WTC11 (cell line): Measurements from ENCODE around the gene SELENOW. TPM values are rescaled to one million over a fixed set of nuclear protein-coding genes. Genes with fewer than 3 reads are reported as not detected.
A peak's percentile ranks its signal among the peaks of the same experiment; 100 is the strongest.

ENCODE experiments used
- ATAC-seq: fragments of 200-7000 bp; cut with Tn5 transposase; 2 replicates; pipeline ENCODE4 v1.10.0; 2021; ENCODE audit warnings: mild to moderate bottlenecking, moderate library complexity
- CTCF ChIA-PET: fragments of 300-600 bp; sonication (Branson Sonifier 250); formaldehyde crosslinking; loops from one replicate; lab custom pipeline; 2021; ENCODE audit warnings: antibody characterized with exemption; lab: Charles Lee
- POLR2A ChIA-PET: fragments of 350-600 bp; sonication (Branson Sonifier 250); formaldehyde crosslinking; loops from one replicate; lab custom pipeline; 2021; ENCODE audit warnings: antibody characterized with exemption; lab: Charles Lee
- DNase-seq: peaks from one replicate; pipeline ENCODE4 v3.0.0; 2021; ENCODE audit warnings: low spot score
- H3K27ac Mint-ChIP-seq: 2 replicates; pipeline ENCODE4 v1.8.0; 2021; ENCODE audit warnings: mixed read lengths
- H3K27me3 Mint-ChIP-seq: 2 replicates; pipeline ENCODE4 v1.8.0; 2021; ENCODE audit warnings: low read depth, mild to moderate bottlenecking, moderate library complexity, mixed read lengths
- H3K36me3 Mint-ChIP-seq: 2 replicates; pipeline ENCODE4 v1.8.0; 2021; ENCODE audit warnings: mixed read lengths
- H3K4me1 Mint-ChIP-seq: 2 replicates; pipeline ENCODE4 v1.8.0; 2022; ENCODE audit warnings: mixed read lengths
- H3K4me3 Mint-ChIP-seq: 2 replicates; pipeline ENCODE4 v1.8.0; 2021; ENCODE audit warnings: mild to moderate bottlenecking, moderate library complexity, mixed read lengths
- H3K9me3 Mint-ChIP-seq: 2 replicates; pipeline ENCODE4 v1.8.0; 2021; ENCODE audit warnings: mixed read lengths
- ESRRA ChIP-seq: sonication (generic); formaldehyde crosslinking; IDR thresholded peaks from 2 replicates; pipeline ENCODE4 v1.8.1; 2022; ENCODE audit warnings: mild to moderate bottlenecking, missing genetic modification reagents, borderline replicate concordance
- FOXJ3 ChIP-seq: sonication (generic); formaldehyde crosslinking; IDR thresholded peaks from 2 replicates; pipeline ENCODE4 v1.9.0; 2021; ENCODE audit warnings: missing genetic modification reagents, mild to moderate bottlenecking, borderline replicate concordance
- FOXP1 ChIP-seq: sonication (generic); formaldehyde crosslinking; IDR thresholded peaks from 2 replicates; pipeline ENCODE4 v1.8.0; 2022; ENCODE audit warnings: missing genetic modification reagents, mild to moderate bottlenecking, moderate library complexity, borderline replicate concordance
- RORB ChIP-seq: fragments of 250-450 bp; sonication (Bioruptor Pico); IDR thresholded peaks from 2 replicates; pipeline ENCODE4 v1.9.0; 2021; ENCODE audit warnings: mild to moderate bottlenecking
- SMAD4 ChIP-seq: sonication (generic); formaldehyde crosslinking; IDR thresholded peaks from 2 replicates; pipeline ENCODE4 v1.8.0; 2022; ENCODE audit warnings: mild to moderate bottlenecking, missing genetic modification reagents
- SP1 ChIP-seq: sonication (generic); formaldehyde crosslinking; conservative IDR thresholded peaks from 2 replicates; pipeline ENCODE4 v1.8.1; 2022; ENCODE audit warnings: missing genetic modification reagents
- TCF7 ChIP-seq: sonication (generic); formaldehyde crosslinking; IDR thresholded peaks from 2 replicates; pipeline ENCODE4 v1.8.0; 2022; ENCODE audit warnings: mild to moderate bottlenecking, low read depth, missing genetic modification reagents, moderate library complexity
- ZBTB21 ChIP-seq: sonication (generic); formaldehyde crosslinking; IDR thresholded peaks from 2 replicates; pipeline ENCODE4 v1.8.1; 2023; ENCODE audit warnings: mild to moderate bottlenecking, missing genetic modification reagents, borderline replicate concordance
- ZNF121 ChIP-seq: sonication (generic); formaldehyde crosslinking; IDR thresholded peaks from 2 replicates; pipeline ENCODE4 v1.8.0; 2023; ENCODE audit warnings: missing genetic modification reagents
- ZNF138 ChIP-seq: sonication (generic); formaldehyde crosslinking; conservative IDR thresholded peaks from 2 replicates; pipeline ENCODE4 v1.8.1; 2022; ENCODE audit warnings: mild to moderate bottlenecking, moderate library complexity, missing genetic modification reagents
- total RNA-seq: library from RNA; stranded (reverse); gene quantifications from 3 replicates; pipeline ENCODE4 v1.2.3, GENCODE V29; 2021
- TF ChIP-seq, protein P1 (sequence below): sonication (generic); formaldehyde crosslinking; IDR thresholded peaks from 2 replicates; pipeline ENCODE4 v1.8.0; 2022; ENCODE audit warnings: mild to moderate bottlenecking, missing genetic modification reagents
- TF ChIP-seq, protein P2 (sequence below): fragments of 250-450 bp; sonication (Bioruptor Pico); IDR thresholded peaks from 2 replicates; pipeline ENCODE4 v1.9.0; 2021; ENCODE audit warnings: mild to moderate bottlenecking
- TF ChIP-seq, protein P3 (sequence below): fragments of 250-450 bp; sonication (Bioruptor Pico); IDR thresholded peaks from 2 replicates; pipeline ENCODE4 v1.9.0; 2021; ENCODE audit warnings: mild to moderate bottlenecking, borderline replicate concordance
- TF ChIP-seq, protein P4 (sequence below): sonication (generic); formaldehyde crosslinking; IDR thresholded peaks from 2 replicates; pipeline ENCODE4 v1.8.0; 2022; ENCODE audit warnings: missing genetic modification reagents
- TF ChIP-seq, protein P5 (sequence below): sonication (generic); formaldehyde crosslinking; IDR thresholded peaks from 2 replicates; pipeline ENCODE4 v1.8.1; 2023; ENCODE audit warnings: mild to moderate bottlenecking, moderate library complexity, missing genetic modification reagents
- TF ChIP-seq, protein P6 (sequence below): sonication (generic); formaldehyde crosslinking; IDR thresholded peaks from 2 replicates; pipeline ENCODE4 v1.8.1; 2022; ENCODE audit warnings: low read depth, missing genetic modification reagents, borderline replicate concordance
- TF ChIP-seq, protein P7 (sequence below): fragments of 250-450 bp; sonication (Bioruptor Pico); IDR thresholded peaks from 2 replicates; pipeline ENCODE4 v1.8.0; 2021; ENCODE audit warnings: mild to moderate bottlenecking

Gene SELENOW
- total RNA-seq, 1 experiment from 2014 or later: 391 TPM

DNA sequence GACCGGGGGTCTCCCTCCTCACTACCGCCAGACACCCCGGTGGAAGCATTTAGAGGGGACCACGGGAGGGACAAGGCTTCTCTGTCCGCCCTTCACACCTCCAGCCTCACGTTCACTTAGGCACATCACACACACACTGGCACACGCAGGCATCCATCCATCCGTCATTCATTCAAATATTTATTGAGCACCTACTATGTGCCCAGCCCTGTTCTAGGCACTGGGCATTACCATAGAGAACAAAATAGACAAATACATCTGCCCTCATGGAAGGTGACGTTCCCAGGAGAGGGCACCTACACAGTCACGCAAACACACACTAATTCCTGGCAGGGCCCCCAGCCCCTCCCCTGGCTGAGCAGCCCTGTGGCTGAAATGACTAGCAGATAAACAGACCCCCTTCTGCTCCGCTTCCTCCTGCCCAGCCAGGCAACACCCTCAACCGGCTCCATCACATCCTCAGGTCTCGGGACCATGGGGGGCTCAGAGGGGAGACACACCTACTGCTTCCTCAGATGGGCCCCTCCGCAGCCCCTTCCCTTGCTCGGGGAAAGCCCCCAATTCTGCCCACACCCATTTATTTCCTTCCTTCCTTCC, 36.9 kb upstream of the SELENOW start:
- TF ChIP-seq RORB (CRISPR knock-in tag) (no peak), ESRRA (no peak)
- TF ChIP-seq, protein P1, sequence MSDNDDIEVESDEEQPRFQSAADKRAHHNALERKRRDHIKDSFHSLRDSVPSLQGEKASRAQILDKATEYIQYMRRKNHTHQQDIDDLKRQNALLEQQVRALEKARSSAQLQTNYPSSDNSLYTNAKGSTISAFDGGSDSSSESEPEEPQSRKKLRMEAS (CRISPR knock-in tag): no peak
- TF ChIP-seq, protein P2, sequence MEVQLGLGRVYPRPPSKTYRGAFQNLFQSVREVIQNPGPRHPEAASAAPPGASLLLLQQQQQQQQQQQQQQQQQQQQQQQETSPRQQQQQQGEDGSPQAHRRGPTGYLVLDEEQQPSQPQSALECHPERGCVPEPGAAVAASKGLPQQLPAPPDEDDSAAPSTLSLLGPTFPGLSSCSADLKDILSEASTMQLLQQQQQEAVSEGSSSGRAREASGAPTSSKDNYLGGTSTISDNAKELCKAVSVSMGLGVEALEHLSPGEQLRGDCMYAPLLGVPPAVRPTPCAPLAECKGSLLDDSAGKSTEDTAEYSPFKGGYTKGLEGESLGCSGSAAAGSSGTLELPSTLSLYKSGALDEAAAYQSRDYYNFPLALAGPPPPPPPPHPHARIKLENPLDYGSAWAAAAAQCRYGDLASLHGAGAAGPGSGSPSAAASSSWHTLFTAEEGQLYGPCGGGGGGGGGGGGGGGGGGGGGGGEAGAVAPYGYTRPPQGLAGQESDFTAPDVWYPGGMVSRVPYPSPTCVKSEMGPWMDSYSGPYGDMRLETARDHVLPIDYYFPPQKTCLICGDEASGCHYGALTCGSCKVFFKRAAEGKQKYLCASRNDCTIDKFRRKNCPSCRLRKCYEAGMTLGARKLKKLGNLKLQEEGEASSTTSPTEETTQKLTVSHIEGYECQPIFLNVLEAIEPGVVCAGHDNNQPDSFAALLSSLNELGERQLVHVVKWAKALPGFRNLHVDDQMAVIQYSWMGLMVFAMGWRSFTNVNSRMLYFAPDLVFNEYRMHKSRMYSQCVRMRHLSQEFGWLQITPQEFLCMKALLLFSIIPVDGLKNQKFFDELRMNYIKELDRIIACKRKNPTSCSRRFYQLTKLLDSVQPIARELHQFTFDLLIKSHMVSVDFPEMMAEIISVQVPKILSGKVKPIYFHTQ (CRISPR knock-in tag): no peak
- Mint-ChIP-seq H3K27me3 (no peaks in the 10 kb centered on the region; the same call in 1 of the 2 replicates), H3K36me3 (peaks cover 3% of the 10 kb centered on the region; the same call in 1 of the 2 replicates), H3K27ac (peak overlapping the region; percentile 69; the same call in 1 of the 2 replicates), H3K4me3 (no peak overlapping the region), H3K9me3 (no peaks in the 10 kb centered on the region), H3K4me1 (peaks cover 9% of the 10 kb centered on the region)
- DNase-seq (no peak), ATAC-seq (no peak)
- ChIA-PET POLR2A (no interaction called here), CTCF (interaction anchor here (1.4 to 7.9 kb wide), 4 partner anchors 28 to 48 kb away, joined by 3 to 102 read pairs (median 6); partner anchors contain the start of gene EHD2)

DNA sequence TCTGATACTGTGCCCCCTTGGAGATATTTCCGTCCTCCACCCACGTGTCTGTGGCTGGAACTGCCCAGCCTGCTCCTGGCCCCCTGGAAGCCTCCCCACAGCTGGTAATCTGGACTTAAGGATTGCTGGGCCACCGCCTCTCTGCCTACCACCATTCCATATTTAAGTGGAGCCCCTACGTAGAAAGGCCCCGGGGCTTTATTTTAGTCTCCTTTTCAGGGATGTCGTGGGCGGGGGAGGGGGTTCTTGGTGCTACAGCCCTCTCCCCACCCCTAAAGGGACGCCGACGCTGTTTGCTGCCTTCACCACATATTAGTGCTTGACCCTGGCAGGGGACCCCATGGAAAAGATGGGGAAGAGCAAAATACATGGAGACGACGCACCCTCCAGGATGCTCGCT, 35.9 kb upstream of the SELENOW start:
- DNase-seq: no peak
- Mint-ChIP-seq H3K27me3 (no peaks in the 10 kb centered on the region; the same call in 1 of the 2 replicates), H3K4me3 (peak overlapping the region; percentile 97), H3K36me3 (peaks cover 9% of the 10 kb centered on the region), H3K9me3 (no peaks in the 10 kb centered on the region), H3K27ac (no peak overlapping the region), H3K4me1 (peaks cover 13% of the 10 kb centered on the region)
- POLR2A ChIA-PET: no interaction called here
- CTCF ChIA-PET: interaction anchor here (0.8 to 4.5 kb wide), 4 partner anchors 24 to 314 kb away, joined by 3 to 47 read pairs (median 3); partner anchors contain the start of gene EHD2
- no peak for ATAC-seq
- TF ChIP-seq FOXP1 (CRISPR knock-in tag) (no peak), SP1 (CRISPR knock-in tag) (no peak), ESRRA (no peak), ZNF121 (CRISPR knock-in tag) (no peak), SMAD4 (CRISPR knock-in tag) (no peak), TCF7 (CRISPR knock-in tag) (no peak), ZNF138 (CRISPR knock-in tag) (no peak), ZBTB21 (CRISPR knock-in tag) (no peak), FOXJ3 (no peak)
- TF ChIP-seq, protein P3, sequence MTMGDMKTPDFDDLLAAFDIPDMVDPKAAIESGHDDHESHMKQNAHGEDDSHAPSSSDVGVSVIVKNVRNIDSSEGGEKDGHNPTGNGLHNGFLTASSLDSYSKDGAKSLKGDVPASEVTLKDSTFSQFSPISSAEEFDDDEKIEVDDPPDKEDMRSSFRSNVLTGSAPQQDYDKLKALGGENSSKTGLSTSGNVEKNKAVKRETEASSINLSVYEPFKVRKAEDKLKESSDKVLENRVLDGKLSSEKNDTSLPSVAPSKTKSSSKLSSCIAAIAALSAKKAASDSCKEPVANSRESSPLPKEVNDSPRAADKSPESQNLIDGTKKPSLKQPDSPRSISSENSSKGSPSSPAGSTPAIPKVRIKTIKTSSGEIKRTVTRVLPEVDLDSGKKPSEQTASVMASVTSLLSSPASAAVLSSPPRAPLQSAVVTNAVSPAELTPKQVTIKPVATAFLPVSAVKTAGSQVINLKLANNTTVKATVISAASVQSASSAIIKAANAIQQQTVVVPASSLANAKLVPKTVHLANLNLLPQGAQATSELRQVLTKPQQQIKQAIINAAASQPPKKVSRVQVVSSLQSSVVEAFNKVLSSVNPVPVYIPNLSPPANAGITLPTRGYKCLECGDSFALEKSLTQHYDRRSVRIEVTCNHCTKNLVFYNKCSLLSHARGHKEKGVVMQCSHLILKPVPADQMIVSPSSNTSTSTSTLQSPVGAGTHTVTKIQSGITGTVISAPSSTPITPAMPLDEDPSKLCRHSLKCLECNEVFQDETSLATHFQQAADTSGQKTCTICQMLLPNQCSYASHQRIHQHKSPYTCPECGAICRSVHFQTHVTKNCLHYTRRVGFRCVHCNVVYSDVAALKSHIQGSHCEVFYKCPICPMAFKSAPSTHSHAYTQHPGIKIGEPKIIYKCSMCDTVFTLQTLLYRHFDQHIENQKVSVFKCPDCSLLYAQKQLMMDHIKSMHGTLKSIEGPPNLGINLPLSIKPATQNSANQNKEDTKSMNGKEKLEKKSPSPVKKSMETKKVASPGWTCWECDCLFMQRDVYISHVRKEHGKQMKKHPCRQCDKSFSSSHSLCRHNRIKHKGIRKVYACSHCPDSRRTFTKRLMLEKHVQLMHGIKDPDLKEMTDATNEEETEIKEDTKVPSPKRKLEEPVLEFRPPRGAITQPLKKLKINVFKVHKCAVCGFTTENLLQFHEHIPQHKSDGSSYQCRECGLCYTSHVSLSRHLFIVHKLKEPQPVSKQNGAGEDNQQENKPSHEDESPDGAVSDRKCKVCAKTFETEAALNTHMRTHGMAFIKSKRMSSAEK (CRISPR knock-in tag): no peak
- TF ChIP-seq, protein P4, sequence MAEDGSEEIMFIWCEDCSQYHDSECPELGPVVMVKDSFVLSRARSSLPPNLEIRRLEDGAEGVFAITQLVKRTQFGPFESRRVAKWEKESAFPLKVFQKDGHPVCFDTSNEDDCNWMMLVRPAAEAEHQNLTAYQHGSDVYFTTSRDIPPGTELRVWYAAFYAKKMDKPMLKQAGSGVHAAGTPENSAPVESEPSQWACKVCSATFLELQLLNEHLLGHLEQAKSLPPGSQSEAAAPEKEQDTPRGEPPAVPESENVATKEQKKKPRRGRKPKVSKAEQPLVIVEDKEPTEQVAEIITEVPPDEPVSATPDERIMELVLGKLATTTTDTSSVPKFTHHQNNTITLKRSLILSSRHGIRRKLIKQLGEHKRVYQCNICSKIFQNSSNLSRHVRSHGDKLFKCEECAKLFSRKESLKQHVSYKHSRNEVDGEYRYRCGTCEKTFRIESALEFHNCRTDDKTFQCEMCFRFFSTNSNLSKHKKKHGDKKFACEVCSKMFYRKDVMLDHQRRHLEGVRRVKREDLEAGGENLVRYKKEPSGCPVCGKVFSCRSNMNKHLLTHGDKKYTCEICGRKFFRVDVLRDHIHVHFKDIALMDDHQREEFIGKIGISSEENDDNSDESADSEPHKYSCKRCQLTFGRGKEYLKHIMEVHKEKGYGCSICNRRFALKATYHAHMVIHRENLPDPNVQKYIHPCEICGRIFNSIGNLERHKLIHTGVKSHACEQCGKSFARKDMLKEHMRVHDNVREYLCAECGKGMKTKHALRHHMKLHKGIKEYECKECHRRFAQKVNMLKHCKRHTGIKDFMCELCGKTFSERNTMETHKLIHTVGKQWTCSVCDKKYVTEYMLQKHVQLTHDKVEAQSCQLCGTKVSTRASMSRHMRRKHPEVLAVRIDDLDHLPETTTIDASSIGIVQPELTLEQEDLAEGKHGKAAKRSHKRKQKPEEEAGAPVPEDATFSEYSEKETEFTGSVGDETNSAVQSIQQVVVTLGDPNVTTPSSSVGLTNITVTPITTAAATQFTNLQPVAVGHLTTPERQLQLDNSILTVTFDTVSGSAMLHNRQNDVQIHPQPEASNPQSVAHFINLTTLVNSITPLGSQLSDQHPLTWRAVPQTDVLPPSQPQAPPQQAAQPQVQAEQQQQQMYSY (CRISPR knock-in tag): no peak
- TF ChIP-seq, protein P5, sequence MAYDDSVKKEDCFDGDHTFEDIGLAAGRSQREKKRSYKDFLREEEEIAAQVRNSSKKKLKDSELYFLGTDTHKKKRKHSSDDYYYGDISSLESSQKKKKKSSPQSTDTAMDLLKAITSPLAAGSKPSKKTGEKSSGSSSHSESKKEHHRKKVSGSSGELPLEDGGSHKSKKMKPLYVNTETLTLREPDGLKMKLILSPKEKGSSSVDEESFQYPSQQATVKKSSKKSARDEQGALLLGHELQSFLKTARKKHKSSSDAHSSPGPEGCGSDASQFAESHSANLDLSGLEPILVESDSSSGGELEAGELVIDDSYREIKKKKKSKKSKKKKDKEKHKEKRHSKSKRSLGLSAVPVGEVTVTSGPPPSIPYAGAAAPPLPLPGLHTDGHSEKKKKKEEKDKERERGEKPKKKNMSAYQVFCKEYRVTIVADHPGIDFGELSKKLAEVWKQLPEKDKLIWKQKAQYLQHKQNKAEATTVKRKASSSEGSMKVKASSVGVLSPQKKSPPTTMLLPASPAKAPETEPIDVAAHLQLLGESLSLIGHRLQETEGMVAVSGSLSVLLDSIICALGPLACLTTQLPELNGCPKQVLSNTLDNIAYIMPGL (CRISPR knock-in tag): no peak
- TF ChIP-seq, protein P6, sequence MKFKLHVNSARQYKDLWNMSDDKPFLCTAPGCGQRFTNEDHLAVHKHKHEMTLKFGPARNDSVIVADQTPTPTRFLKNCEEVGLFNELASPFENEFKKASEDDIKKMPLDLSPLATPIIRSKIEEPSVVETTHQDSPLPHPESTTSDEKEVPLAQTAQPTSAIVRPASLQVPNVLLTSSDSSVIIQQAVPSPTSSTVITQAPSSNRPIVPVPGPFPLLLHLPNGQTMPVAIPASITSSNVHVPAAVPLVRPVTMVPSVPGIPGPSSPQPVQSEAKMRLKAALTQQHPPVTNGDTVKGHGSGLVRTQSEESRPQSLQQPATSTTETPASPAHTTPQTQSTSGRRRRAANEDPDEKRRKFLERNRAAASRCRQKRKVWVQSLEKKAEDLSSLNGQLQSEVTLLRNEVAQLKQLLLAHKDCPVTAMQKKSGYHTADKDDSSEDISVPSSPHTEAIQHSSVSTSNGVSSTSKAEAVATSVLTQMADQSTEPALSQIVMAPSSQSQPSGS (CRISPR knock-in tag): no peak
- TF ChIP-seq, protein P7, sequence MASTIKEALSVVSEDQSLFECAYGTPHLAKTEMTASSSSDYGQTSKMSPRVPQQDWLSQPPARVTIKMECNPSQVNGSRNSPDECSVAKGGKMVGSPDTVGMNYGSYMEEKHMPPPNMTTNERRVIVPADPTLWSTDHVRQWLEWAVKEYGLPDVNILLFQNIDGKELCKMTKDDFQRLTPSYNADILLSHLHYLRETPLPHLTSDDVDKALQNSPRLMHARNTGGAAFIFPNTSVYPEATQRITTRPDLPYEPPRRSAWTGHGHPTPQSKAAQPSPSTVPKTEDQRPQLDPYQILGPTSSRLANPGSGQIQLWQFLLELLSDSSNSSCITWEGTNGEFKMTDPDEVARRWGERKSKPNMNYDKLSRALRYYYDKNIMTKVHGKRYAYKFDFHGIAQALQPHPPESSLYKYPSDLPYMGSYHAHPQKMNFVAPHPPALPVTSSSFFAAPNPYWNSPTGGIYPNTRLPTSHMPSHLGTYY: no peak
